Measurements from ENCODE around the gene SDC4.

- no peak for TF ChIP-seq EP300 (IDR thresholded peaks at IDR 0.05; ENCODE audit: borderline replicate concordance in 1 of 2, low read depth in 1 of 2, low read length in 1 of 2)
- no peak for TF ChIP-seq CTCF (IDR thresholded peaks at IDR 0.05)
- TF ChIP-seq TCF12 (IDR thresholded peaks at IDR 0.05) = no peak
- TF ChIP-seq IRF3 (IDR thresholded peaks at IDR 0.05; ENCODE audit: low read depth, low read length) = no peak
- TF ChIP-seq POLR2AphosphoS5 (IDR thresholded peaks at IDR 0.05; ENCODE audit: low read depth, low read length) = no peak
- TF ChIP-seq RFX5 (IDR thresholded peaks at IDR 0.05; ENCODE audit: low read length) = no peak
- no peak for TF ChIP-seq GATA2 (CRISPR knock-in tag; IDR thresholded peaks at IDR 0.05)
- no peak for TF ChIP-seq GABPA (IDR thresholded peaks at IDR 0.05; ENCODE audit: low read depth)
- no peak for TF ChIP-seq RAD21 (IDR thresholded peaks at IDR 0.05; ENCODE audit: low read length)
- TF ChIP-seq FOXJ3 (CRISPR knock-in tag; IDR thresholded peaks at IDR 0.05) = no peak
- TF ChIP-seq REST (IDR thresholded peaks at IDR 0.05; ENCODE audit: low read depth, low read length) = no peak
- no peak for TF ChIP-seq USF1 (IDR thresholded peaks at IDR 0.05; ENCODE audit: borderline replicate concordance, low read depth)
- TF ChIP-seq EZH2phosphoT487 (IDR thresholded peaks at IDR 0.05; ENCODE audit: borderline replicate concordance, low read depth) = no peak
Observed at GRCh38 chr20:45354423-45355208, 6.4 kb upstream of the SDC4 start.
